ENCODE measurements around the gene KIF26B.

KIF26B gene

GRCh38 chr1:245431706-245432105 is 276.9 kb downstream of the KIF26B start:
- DNase-seq (ENCODE audit: low read depth) = no peak

- no peak for DNase-seq (ENCODE audit: low read depth)
These were observed 277.6 kb downstream of the KIF26B start for GRCh38 chr1:245432228-245432875.

- DNase-seq (ENCODE audit: low read depth) = no peak
These were observed 278.8 kb downstream of the KIF26B start for GRCh38 chr1:245433561-245433960.

DNA sequence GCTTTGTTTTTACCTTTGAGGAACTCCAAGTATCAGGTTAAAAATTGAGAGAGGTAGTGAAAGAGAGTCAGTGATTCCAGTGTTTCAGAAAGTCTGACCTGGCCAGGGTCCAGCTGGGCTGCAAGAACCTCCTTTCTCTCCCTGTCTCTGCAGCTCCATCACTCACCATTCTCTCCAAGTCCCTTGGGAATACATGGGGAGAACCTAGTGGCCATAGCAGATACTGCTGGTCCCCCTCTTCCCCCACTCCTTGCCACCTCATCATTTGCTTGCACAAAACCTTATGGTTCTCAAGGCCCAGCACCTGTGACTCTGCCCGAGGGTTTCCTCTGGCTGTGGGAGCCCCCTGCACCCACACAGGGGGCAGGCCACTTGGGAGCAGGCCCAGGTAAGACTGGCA is 279.5 kb downstream of the KIF26B start:
- DNase-seq (ENCODE audit: low read depth) = no peak

- DNase-seq (ENCODE audit: low read depth) = no peak
These were observed 281.6 kb downstream of the KIF26B start for GRCh38 chr1:245436407-245436806.

GRCh38 chr1:245437369-245438062 is 282.7 kb downstream of the KIF26B start:
- no peak for DNase-seq (ENCODE audit: low read depth)

DNA sequence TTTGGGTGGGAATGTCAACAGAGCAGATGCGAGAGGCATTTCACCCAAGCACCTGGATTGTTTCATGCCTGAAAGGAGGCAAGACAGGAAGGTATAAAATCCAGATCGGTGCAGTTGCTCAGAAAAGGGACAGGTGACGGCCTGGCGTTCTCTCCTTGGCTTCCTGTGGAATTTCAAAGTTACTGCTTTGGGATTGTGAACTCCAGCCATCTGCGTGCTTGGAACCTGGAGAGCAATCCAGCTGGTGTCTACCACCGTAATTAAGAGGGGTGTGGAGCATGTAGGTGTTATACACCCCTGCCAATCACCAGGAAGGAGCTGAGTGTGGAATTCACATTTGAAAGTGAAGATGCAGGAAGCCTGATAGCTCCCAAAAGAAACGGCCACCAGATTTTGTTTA is 286.1 kb downstream of the KIF26B start:
- no peak for DNase-seq (ENCODE audit: low read depth)

GRCh38 chr1:245441689-245442088 is 286.9 kb downstream of the KIF26B start:
- no peak for DNase-seq (ENCODE audit: low read depth)

DNA sequence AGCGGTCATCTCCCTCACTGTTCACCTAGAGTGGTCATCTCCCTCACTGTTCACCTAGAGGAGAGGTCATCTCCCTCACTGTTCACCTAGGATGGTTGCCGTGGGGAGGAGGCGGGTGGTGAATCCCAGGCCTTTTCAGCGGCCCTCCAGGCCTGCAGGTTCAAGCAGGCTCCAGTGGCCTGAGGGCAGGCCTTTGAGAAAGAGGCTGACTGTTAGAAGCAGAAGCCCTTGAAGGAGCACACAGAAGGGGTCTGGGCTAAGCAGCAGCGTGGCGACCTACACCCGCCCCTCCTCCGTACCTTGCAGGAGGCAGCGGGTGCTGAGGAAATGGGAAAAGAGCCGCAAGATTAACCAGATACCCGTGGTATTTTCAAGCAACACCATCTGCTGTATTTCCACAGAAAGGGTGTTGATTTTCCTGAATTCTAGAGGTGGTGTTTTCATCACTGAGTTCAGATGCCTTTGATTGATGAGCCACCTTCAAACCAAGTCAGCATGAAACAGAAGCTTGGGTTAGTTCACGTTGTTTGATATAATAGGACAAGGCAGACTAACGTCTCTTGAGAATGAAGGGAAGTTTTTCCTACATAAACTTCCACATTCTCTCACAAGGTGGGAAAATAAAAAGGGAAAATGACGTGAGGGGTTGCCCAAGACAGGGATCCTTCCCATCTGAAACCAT is 289.5 kb downstream of the KIF26B start:
- no peak for DNase-seq (ENCODE audit: low read depth)

DNA sequence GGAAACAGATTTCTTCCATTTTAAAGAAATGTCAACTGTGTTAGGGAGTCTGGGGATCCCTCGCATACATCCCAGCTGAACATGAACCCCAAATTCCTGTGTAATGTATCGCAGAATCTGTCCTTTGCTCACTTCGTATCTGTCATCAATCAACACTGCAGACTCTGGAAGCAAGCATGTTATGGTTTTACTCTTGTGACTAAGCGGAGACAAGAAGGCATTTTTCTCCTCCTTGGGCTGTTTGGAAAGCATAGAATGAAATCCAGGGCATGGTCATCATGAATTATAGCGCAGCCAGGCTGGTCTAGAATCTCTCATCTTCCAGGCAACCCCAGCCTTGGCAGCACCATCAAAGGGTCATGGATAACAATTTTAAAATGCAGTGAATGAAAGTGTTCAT is 290.2 kb downstream of the KIF26B start:
- DNase-seq (ENCODE audit: low read depth) = no peak

GRCh38 chr1:245448531-245448930 is 293.7 kb downstream of the KIF26B start:
- no peak for DNase-seq (ENCODE audit: low read depth)

- no peak for DNase-seq (ENCODE audit: low read depth)
These were observed 294.2 kb downstream of the KIF26B start for GRCh38 chr1:245448975-245449431.

DNA sequence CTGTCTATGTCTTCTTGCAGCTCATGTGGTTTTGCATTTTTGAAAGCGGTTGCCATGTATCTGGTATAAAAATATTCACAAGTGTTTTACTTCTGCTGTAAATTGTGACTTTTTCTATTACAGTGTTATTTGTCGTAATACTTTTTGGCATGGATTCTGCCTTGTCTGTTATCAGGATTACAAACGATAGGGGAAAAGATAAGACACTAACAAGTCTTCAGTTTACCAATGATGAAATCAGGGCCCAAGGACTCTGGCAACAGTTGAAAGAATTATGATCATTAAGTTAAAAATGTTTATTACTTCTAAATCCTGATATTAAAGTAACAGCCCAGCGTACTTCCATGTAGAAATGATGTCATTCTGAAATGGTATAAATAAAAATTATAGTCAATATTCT is 298.8 kb downstream of the KIF26B start:
- DNase-seq (ENCODE audit: low read depth) = no peak

GRCh38 chr1:245454051-245454450 is 299.3 kb downstream of the KIF26B start:
- DNase-seq (ENCODE audit: low read depth) = no peak

GRCh38 chr1:245457562-245457961 is 302.8 kb downstream of the KIF26B start:
- no peak for DNase-seq (ENCODE audit: low read depth)

GRCh38 chr1:245458234-245458633 is 303.4 kb downstream of the KIF26B start:
- DNase-seq (ENCODE audit: low read depth) = no peak

DNA sequence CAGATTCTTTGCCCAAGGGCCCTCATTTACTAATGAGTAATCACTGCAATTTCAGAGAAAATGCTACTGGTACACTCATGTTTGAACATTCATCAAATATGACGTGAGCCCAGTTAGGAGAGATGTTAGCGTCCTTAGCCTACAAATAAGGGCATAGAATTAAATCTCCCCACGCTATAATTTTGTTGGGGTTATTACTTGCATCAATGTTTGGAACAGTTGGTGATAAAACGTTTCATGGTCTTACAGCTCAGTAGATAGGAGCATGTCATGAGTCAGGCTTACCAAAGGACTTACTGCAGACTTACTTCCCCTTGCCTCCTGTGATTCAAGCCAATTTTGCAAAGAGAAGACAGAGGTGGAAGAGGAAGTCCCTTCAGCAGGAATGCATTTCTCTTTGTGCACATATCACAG is 304.0 kb downstream of the KIF26B start:
- no peak for DNase-seq (ENCODE audit: low read depth)

GRCh38 chr1:245459621-245460020 is 304.8 kb downstream of the KIF26B start:
- no peak for DNase-seq (ENCODE audit: low read depth)

- DNase-seq (ENCODE audit: low read depth) = no peak
These were observed 306.9 kb downstream of the KIF26B start for GRCh38 chr1:245461681-245462080.

- no peak for DNase-seq (ENCODE audit: low read depth)
These were observed 307.4 kb downstream of the KIF26B start for GRCh38 chr1:245462161-245462560.

- no peak for DNase-seq (ENCODE audit: low read depth)
These were observed 308.8 kb downstream of the KIF26B start for GRCh38 chr1:245463392-245464165.

- DNase-seq (ENCODE audit: low read depth) = no peak
These were observed 309.5 kb downstream of the KIF26B start for GRCh38 chr1:245464290-245464689.
